H1 (cell line): ENCODE results near the gene PRR5L. TPM values are rescaled to one million over a fixed set of nuclear protein-coding genes. Genes with fewer than 3 reads are reported as not detected.

Experiments used
- CTCF ChIA-PET: fragments of 300-600 bp; sonication (Branson Sonifier 250); formaldehyde crosslinking; loops from one replicate; lab custom pipeline; 2021; ENCODE audit not compliant: partially characterized antibody; lab: Charles Lee
- POLR2A ChIA-PET: fragments of 300-600 bp; sonication (Branson Sonifier 250); formaldehyde crosslinking; loops from one replicate; lab custom pipeline; 2021; ENCODE audit warnings: inconsistent platforms; ENCODE audit not compliant: partially characterized antibody; lab: Charles Lee
- DNase-seq, 2 experiments: peaks; one replicate each; pipeline versions ENCODE4 v3.0.0 to v3.0.0-alpha.2; 2010 to 2022; ENCODE audit warnings: low spot score in 2 of 2, low read depth in 1 of 2, mixed read lengths in 1 of 2
- FAIRE-seq: peaks from 2 replicates; lab custom pipeline; 2011; peaks lifted over from hg19 to GRCh38; lab: Jason Lieb, UNC
- H2AFZ ChIP-seq: 2 replicates; pipeline ENCODE4 v1.8.1; 2012; ENCODE audit warnings: low read length, inconsistent platforms
- H2AK5ac ChIP-seq: 2 replicates; pipeline ENCODE4 v1.6.1; 2013; ENCODE audit warnings: low read depth, low read length
- H2BK120ac ChIP-seq: replicated peaks from 2 replicates; pipeline ENCODE3; 2013; ENCODE audit warnings: low read depth, low read length, inconsistent platforms
- H2BK12ac ChIP-seq: 2 replicates; pipeline ENCODE4 v1.6.1; 2013; ENCODE audit warnings: low read depth, low read length
- H2BK15ac ChIP-seq: 2 replicates; pipeline ENCODE4 v1.6.1; 2013; ENCODE audit warnings: low read length
- H2BK20ac ChIP-seq: 2 replicates; pipeline ENCODE4 v1.6.1; 2013; ENCODE audit warnings: low read length
- H2BK5ac ChIP-seq: 2 replicates; pipeline ENCODE4 v1.6.1; 2013; ENCODE audit warnings: low read depth, low read length
- H3K14ac ChIP-seq: 2 replicates; pipeline ENCODE4 v1.6.1; 2013; ENCODE audit warnings: inconsistent platforms; ENCODE audit not compliant: insufficient read length
- H3K18ac ChIP-seq: 2 replicates; pipeline ENCODE4 v1.6.1; 2013; ENCODE audit warnings: low read length; ENCODE audit errors: extremely low read depth
- H3K23ac ChIP-seq: 2 replicates; pipeline ENCODE4 v1.6.1; 2013; ENCODE audit warnings: inconsistent platforms; ENCODE audit not compliant: insufficient read length
- H3K23me2 ChIP-seq: 2 replicates; pipeline ENCODE4 v1.6.1; 2013; ENCODE audit warnings: low read depth, low read length
- H3K27ac ChIP-seq: 2 replicates; pipeline ENCODE4 v1.6.1; 2011; ENCODE audit warnings: low read depth, low read length, inconsistent platforms
- H3K27me3 ChIP-seq, 4 experiments: replicated peaks in 1 of 4; 1 replicate in 1 of 4; 2 replicates in 3 of 4; pipeline versions ENCODE4 v1.6.1 to v1.8.1; 2011 to 2013; ENCODE audit warnings: low read length in 3 of 4, mild to moderate bottlenecking in 3 of 4, inconsistent platforms in 2 of 4, mixed read lengths in 2 of 4, moderate library complexity in 1 of 4; ENCODE audit not compliant: control insufficient read depth in 3 of 4, insufficient read depth in 3 of 4; ENCODE audit errors: extremely low read depth in 1 of 4
- H3K36me3 ChIP-seq, 4 experiments: 2 replicates each; pipeline versions ENCODE4 v1.6.1 to v1.8.1; 2011 to 2013; ENCODE audit warnings: mild to moderate bottlenecking in 4 of 4, low read length in 3 of 4, moderate library complexity in 2 of 4, control low read depth in 1 of 4, inconsistent platforms in 1 of 4; ENCODE audit not compliant: insufficient read depth in 4 of 4, control insufficient read depth in 2 of 4
- H3K4ac ChIP-seq: replicated peaks from 2 replicates; pipeline ENCODE3; 2013; ENCODE audit warnings: low read length, low read depth, mixed read lengths, inconsistent platforms; ENCODE audit not compliant: insufficient read length
- H3K4me1 ChIP-seq, 4 experiments: replicated peaks in 1 of 4; 1 replicate in 1 of 4; 2 replicates in 3 of 4; pipeline versions ENCODE4 v1.6.1 to v1.8.1; 2011 to 2013; ENCODE audit warnings: low read length in 3 of 4, inconsistent platforms in 2 of 4, mixed read lengths in 1 of 4; ENCODE audit not compliant: insufficient read depth in 4 of 4, control insufficient read depth in 3 of 4
- H3K4me2 ChIP-seq, 2 experiments: 2 replicates each; pipeline versions ENCODE4 v1.6.1 to v1.8.1; 2011 to 2013; ENCODE audit warnings: low read depth in 2 of 2, low read length in 2 of 2, control low read depth in 1 of 2, inconsistent platforms in 1 of 2, mild to moderate bottlenecking in 1 of 2; ENCODE audit not compliant: insufficient read depth in 1 of 2
- H3K4me3 ChIP-seq, 4 experiments: fragments of 200-600, 300-600 bp in 1 of 4; sonication (generic), shearing (Covaris generic), sonication (Bioruptor Twin) in 1 of 4; 2 replicates each; pipeline versions ENCODE4 v1.5.1 to v1.8.1; 2011 to 2016; ENCODE audit warnings: low read length in 4 of 4, low read depth in 3 of 4, control low read depth in 2 of 4, inconsistent platforms in 2 of 4, mild to moderate bottlenecking in 2 of 4, mixed read lengths in 1 of 4, moderate library complexity in 1 of 4; ENCODE audit not compliant: insufficient read depth in 2 of 4; ENCODE audit errors: extremely low read depth in 1 of 4
- H3K56ac ChIP-seq: replicated peaks from 2 replicates; pipeline ENCODE3; 2013; ENCODE audit warnings: low read depth, mild to moderate bottlenecking, mixed read lengths, low read length, inconsistent platforms; ENCODE audit not compliant: insufficient read length
- H3K79me1 ChIP-seq: 2 replicates; pipeline ENCODE4 v1.6.1; 2013; ENCODE audit warnings: low read depth, low read length, control low read depth
- H3K79me2 ChIP-seq, 2 experiments: 2 replicates each; pipeline versions ENCODE4 v1.6.1 to v1.8.1; 2012 to 2013; ENCODE audit warnings: low read length in 2 of 2, mild to moderate bottlenecking in 2 of 2, inconsistent platforms in 1 of 2; ENCODE audit not compliant: insufficient read depth in 2 of 2, control insufficient read depth in 1 of 2
- H3K9ac ChIP-seq, 4 experiments: replicated peaks in 1 of 4; 1 replicate in 1 of 4; 2 replicates in 3 of 4; pipeline versions ENCODE4 v1.6.1 to v1.8.1; 2011 to 2013; ENCODE audit warnings: low read depth in 3 of 4, low read length in 3 of 4, control low read depth in 2 of 4, mild to moderate bottlenecking in 2 of 4, moderate library complexity in 2 of 4, inconsistent platforms in 1 of 4; ENCODE audit errors: extremely low read depth in 1 of 4
- H3K9me3 ChIP-seq, 2 experiments: 2 replicates each; pipeline versions ENCODE4 v1.6.1 to v1.8.1; 2012 to 2013; ENCODE audit warnings: mild to moderate bottlenecking in 2 of 2, moderate library complexity in 2 of 2, control low read depth in 1 of 2, inconsistent platforms in 1 of 2, low read depth in 1 of 2, low read length in 1 of 2, mixed read lengths in 1 of 2; ENCODE audit not compliant: insufficient read depth in 2 of 2
- H4K20me1 ChIP-seq, 2 experiments: replicated peaks in 1 of 2; 2 replicates each; pipeline versions ENCODE3 to v1.8.1; 2011 to 2013; ENCODE audit warnings: inconsistent platforms in 2 of 2, low read length in 2 of 2, mild to moderate bottlenecking in 1 of 2; ENCODE audit not compliant: insufficient read depth in 2 of 2, control insufficient read depth in 1 of 2
- H4K5ac ChIP-seq: 2 replicates; pipeline ENCODE4 v1.6.1; 2013; ENCODE audit warnings: low read length, low read depth, mixed read lengths, inconsistent platforms; ENCODE audit not compliant: insufficient read length
- H4K8ac ChIP-seq: 2 replicates; pipeline ENCODE4 v1.8.0; 2013; ENCODE audit warnings: mild to moderate bottlenecking, moderate library complexity, low read length, inconsistent platforms; ENCODE audit not compliant: insufficient read depth; ENCODE audit errors: extremely low read depth
- H4K91ac ChIP-seq: replicated peaks from 2 replicates; pipeline ENCODE3; 2013; ENCODE audit warnings: low read length, mixed read lengths, inconsistent platforms; ENCODE audit not compliant: insufficient read length
- BRCA1 ChIP-seq: IDR thresholded peaks from 2 replicates; pipeline ENCODE4 v1.6.1; 2012; ENCODE audit warnings: low read depth, low read length, improper control_type of control experiment
- CBX8 ChIP-seq: fragments of 300-800, 300-1000 bp; sonication (generic); IDR thresholded peaks from 2 replicates; pipeline ENCODE4 v1.7.1; 2016; ENCODE audit warnings: low read depth, low read length, borderline replicate concordance
- JUN ChIP-seq: IDR thresholded peaks from 2 replicates; pipeline ENCODE4 v1.6.1; 2011; ENCODE audit warnings: low read depth, mild to moderate bottlenecking, improper control_type of control experiment, low read length
- NANOG ChIP-seq: IDR thresholded peaks from 2 replicates; pipeline ENCODE4 v1.6.1; 2011; ENCODE audit warnings: low read length, low read depth, mild to moderate bottlenecking, inconsistent platforms; ENCODE audit not compliant: insufficient read depth, poor library complexity, severe bottlenecking
- SP1 ChIP-seq: IDR thresholded peaks from 2 replicates; pipeline ENCODE4 v1.6.1; 2011; ENCODE audit warnings: low read depth, low read length
- ZNF274 ChIP-seq: IDR thresholded peaks from 2 replicates; pipeline ENCODE4 v1.7.0; 2012; ENCODE audit warnings: low read length, borderline replicate concordance; ENCODE audit errors: extremely low read depth
- WGBS, 2 experiments: shearing (Covaris generic) in 1 of 2; methylation state at CpG; one replicate each; pipeline versions ENCODE4 v1.1.6 to v1.1.7; 2013 to 2015; ENCODE audit warnings: low lambda C conversion rate in 2 of 2, mixed read lengths in 2 of 2, inconsistent platforms in 1 of 2, low coverage in 1 of 2, missing lambda C conversion rate in 1 of 2; ENCODE audit not compliant: insufficient replicate concordance in 2 of 2, insufficient coverage in 1 of 2, insufficient read length in 1 of 2; ENCODE audit errors: extremely low coverage in 1 of 2, missing lambda C conversion rate in 1 of 2; 5-methylcytosine and 5-hydroxymethylcytosine counted together
- polyA plus RNA-seq, 7 experiments: library from polyadenylated mRNA; depleted of rRNA in 3 of 7; stranded (reverse) in 5 of 7; unstranded in 2 of 7; fragments of >200 nt in 5 of 7; fragments of 200-250 nt in 2 of 7; gene quantifications; 1 replicate in 5 of 7; 2 replicates in 1 of 7; 4 replicates in 1 of 7; pipeline versions ENCODE4 v1.2.1 to v1.2.3, GENCODE V29; 2011 to 2013; ENCODE audit warnings: missing spikeins in 2 of 7, mixed read lengths in 2 of 7
- total RNA-seq: library from RNA; stranded (reverse); fragmentation: NEBNext Ultra II Directional; extraction: Animal tissue kit (Norgen Biotek cat#: 25700); gene quantifications from 2 replicates; pipeline ENCODE4 v1.2.1, GENCODE V29; 2021

Gene PRR5L
- total and polyA plus RNA-seq, 2 of the 8 experiments (the other 6 are each of a cell fraction or from before 2014, with no cell fraction given), result 6.6 to 10.1 TPM

GRCh38 chr11:36342327-36342726 lies 46.2 kb downstream of the PRR5L start:
- DNase-seq, result no peak
- ChIA-PET CTCF (interaction anchor here (0.5 to 2.0 kb wide), 3 partner anchors 9 to 211 kb away, joined by 3 to 5 read pairs (median 4); no protein-coding TSS in a partner anchor), POLR2A (interaction anchor here (1.0 kb wide), 1 partner anchor 108 kb away, joined by 3 read pairs; no protein-coding TSS in a partner anchor)
- Histone ChIP-seq H3K79me1 (no peaks in the 10 kb centered on the region), H3K4me3 (no peak overlapping the region), H2BK120ac (no peak overlapping the region), H2BK15ac (no peak overlapping the region), H2AK5ac (no peak overlapping the region), H3K9ac (no peak overlapping the region), H4K91ac (no peak overlapping the region), H3K18ac (no peak overlapping the region), H3K56ac (no peak overlapping the region), H4K8ac (no peak overlapping the region), H2BK5ac (no peak overlapping the region), H3K4me2 (no peak overlapping the region), H3K23me2 (no peaks in the 10 kb centered on the region), H2AFZ (no peak overlapping the region), H3K4ac (no peak overlapping the region), H3K79me2 (no peaks in the 10 kb centered on the region), H3K27me3 (no peaks in the 10 kb centered on the region), H4K5ac (no peak overlapping the region), H2BK12ac (no peak overlapping the region), H3K14ac (no peak overlapping the region), H3K27ac (no peak overlapping the region), H4K20me1 (no peaks in the 10 kb centered on the region), H3K23ac (no peak overlapping the region), H2BK20ac (no peak overlapping the region), H3K9me3 (no peaks in the 10 kb centered on the region), H3K4me1 (no peaks in the 10 kb centered on the region), H3K36me3 (no peaks in the 10 kb centered on the region)
- WGBS, 2 experiments, result 71% methylated on average over 5 of the region's 5 CpGs; no CpG with 5 or more reads in 1 of the 2 experiments
- TF ChIP-seq SP1, result no peak
- no peak for TF ChIP-seq ZNF274
- TF ChIP-seq BRCA1, result no peak
- no peak for TF ChIP-seq JUN
- TF ChIP-seq CBX8, result no peak
- TF ChIP-seq NANOG, result no peak
- no peak for FAIRE-seq
